Measurements from ENCODE around the gene CNTNAP1. TPM values are rescaled to one million over a fixed set of nuclear protein-coding genes. Genes with fewer than 3 reads are reported as not detected.
A peak's percentile ranks its signal among the peaks of the same experiment; 100 is the strongest.
"Not testable (repeated sequence)": the region's sequence is repeated elsewhere in the genome, so short reads cannot be mapped to it uniquely, and the experiment has no call there.

The CNTNAP1 gene
- total RNA-seq (2014; rRNA removed; shearing (Covaris generic); ENCODE audit: low replicate concordance) = 9.2 and 9.3 TPM in 2 replicates

GRCh38 chr17:42681976-42682721, at the start of gene CNTNAP1:
TSS of gene CNTNAP1 (plus strand) at chr17:42682531. CDS start at chr17:42682830, 299 bp downstream.
- Histone ChIP-seq H3K4me3 (peak within 1 kb of the TSS; percentile 67), H3K36me3 (no peaks in the 10 kb centered on the region), H3K27me3 (no peaks in the 10 kb centered on the region), H3K9me3 (no peaks in the 10 kb centered on the region)
- peak; percentile 87 for DNase-seq

DNA sequence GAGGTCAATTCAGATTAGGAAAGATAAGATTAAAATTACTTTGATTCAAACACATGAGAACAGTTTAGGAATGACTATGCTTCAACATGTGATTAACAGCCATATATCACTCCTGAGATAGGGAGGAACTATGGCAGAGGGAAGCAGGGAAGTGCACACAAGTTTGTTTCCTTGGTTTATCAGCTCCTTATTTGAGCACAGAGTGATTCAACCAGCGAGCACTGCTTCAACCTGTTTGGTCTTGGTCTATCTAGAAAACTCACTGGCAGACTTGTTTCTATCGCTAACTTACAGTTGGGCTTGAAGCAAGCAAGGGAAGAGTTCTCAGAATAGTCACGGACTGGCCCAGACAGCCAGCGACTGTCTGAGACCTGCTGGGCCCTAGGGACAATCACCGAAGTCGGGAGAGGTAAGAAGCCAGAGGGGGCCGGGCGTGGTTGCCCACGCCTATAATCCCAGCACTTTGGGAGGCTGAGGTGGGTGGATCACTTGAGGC, 49.3 kb upstream of the CNTNAP1 start:
- Histone ChIP-seq H3K27me3 (no peaks in the 10 kb centered on the region), H3K36me3 (no peaks in the 10 kb centered on the region), H3K9me3 (no peaks in the 10 kb centered on the region), H3K4me3 (no peak overlapping the region)
- no peak for DNase-seq

GRCh38 chr17:42639525-42640113, 42.7 kb upstream of the CNTNAP1 start:
- H3K4me3 ChIP-seq = no peak overlapping the region
- DNase-seq = no peak
- no peaks in the 10 kb centered on the region for H3K27me3 ChIP-seq
- H3K36me3 ChIP-seq = no peaks in the 10 kb centered on the region
- no peaks in the 10 kb centered on the region for H3K9me3 ChIP-seq

DNA sequence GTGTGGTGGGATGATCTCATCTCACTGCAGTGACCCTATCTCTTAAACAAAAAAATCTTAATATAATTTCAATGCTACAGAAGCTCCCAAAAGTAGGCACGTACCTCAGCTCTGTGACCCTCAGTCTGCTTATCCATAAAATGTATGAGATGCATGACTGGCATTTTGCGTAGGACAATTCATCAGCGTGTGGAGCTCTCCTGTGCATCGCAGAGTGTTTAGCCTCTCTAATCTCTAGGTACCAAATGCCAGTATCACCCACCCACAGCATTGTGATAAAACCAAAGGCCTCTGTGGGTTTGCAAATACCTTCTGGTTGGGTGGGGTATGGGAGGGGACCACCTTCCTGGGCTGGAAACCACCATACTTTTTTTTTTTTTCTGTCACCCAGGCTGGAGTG, 42.2 kb upstream of the CNTNAP1 start:
- no peak for DNase-seq

GRCh38 chr17:42642336-42642735, 40.0 kb upstream of the CNTNAP1 start:
- H3K9me3 ChIP-seq = no peaks in the 10 kb centered on the region
- no peaks in the 10 kb centered on the region for H3K27me3 ChIP-seq
- H3K4me3 ChIP-seq = no peak overlapping the region
- DNase-seq = no peak
- no peaks in the 10 kb centered on the region for H3K36me3 ChIP-seq

More for the DNA sequence above, 42.2 kb upstream of the CNTNAP1 start:
- Histone ChIP-seq H3K27me3 (no peaks in the 10 kb centered on the region), H3K36me3 (no peaks in the 10 kb centered on the region), H3K4me3 (no peak overlapping the region), H3K9me3 (no peaks in the 10 kb centered on the region)

DNA sequence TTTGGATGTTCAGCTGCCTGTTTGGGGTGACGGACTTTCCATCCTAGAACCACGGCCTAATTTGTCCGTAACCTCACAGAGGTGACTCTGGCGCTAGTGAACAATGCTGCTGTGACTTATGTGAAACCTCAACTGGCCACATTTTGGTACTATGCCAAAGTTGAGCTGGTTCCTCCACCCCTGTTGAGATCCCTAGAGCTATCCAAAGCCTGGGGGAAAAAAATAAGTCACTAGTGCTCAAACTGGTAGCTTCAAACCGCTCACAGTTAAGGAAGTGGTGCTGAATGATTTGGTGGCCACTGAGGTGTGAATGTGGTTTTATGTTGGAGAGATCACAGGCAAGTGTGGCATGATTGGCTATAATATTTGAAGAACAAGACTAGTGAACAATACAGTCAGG, 34.6 kb upstream of the CNTNAP1 start:
- H3K27me3 ChIP-seq = no peaks in the 10 kb centered on the region
- DNase-seq = no peak
- no peaks in the 10 kb centered on the region for H3K36me3 ChIP-seq
- no peaks in the 10 kb centered on the region for H3K9me3 ChIP-seq
- H3K4me3 ChIP-seq = no peak overlapping the region

- no peak for DNase-seq
- Histone ChIP-seq H3K4me3 (no peak overlapping the region), H3K27me3 (no peaks in the 10 kb centered on the region), H3K9me3 (no peaks in the 10 kb centered on the region), H3K36me3 (no peaks in the 10 kb centered on the region)
Observed at GRCh38 chr17:42651392-42651791, 30.9 kb upstream of the CNTNAP1 start.

DNA sequence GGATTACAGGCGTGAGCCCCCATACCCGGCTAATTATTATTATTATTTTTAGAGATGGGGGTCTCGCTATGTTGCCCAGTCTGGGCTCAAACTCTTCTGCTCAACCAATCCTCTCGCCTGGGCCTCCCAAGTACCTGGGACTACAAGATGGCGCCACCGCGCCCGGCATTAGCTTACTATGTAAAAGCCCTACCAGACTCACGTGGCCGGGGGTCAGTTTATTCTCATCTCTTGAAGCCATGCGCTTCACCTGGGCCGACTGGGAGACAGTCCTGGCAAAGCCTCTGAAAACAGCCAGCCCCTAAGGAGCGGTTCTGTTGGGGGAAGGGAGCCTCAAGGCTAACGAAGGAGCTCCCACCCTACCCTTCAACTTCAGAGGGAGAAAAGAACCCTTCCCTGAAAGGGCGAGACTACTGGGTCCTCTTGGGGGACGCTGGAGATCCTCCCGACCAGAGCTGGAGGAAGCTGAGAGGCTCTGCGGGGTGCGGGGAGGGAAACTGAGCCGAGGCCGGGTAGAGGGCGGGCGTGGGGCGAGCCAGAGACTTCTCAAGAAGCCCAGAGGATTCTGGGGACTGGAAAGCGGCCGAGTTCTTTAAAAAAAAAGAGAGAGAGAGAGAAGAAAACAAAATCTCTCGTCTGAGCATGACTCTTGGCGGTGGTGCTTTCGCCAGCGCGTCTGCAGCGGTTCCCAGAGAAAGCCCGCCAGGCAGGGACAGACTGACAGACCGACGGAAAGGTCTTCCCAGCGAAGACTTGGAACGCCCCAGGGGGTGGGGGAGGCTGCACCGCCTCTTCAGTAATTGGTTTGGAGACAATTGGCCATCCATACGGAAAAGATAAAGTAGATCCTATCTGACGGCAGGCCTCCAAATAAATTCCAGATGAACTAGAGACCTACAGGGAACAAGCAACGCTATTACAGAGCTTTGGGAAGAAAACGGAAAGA, 28.9 kb upstream of the CNTNAP1 start:
- Histone ChIP-seq H3K4me3 (no peak overlapping the region), H3K36me3 (no peaks in the 10 kb centered on the region), H3K27me3 (no peaks in the 10 kb centered on the region), H3K9me3 (no peaks in the 10 kb centered on the region)
- peak; percentile 44 for DNase-seq

GRCh38 chr17:42655528-42655927, 26.8 kb upstream of the CNTNAP1 start:
- H3K9me3 ChIP-seq = no peaks in the 10 kb centered on the region
- H3K36me3 ChIP-seq = no peaks in the 10 kb centered on the region
- H3K4me3 ChIP-seq = no peak overlapping the region
- DNase-seq = peak; percentile 37
- no peaks in the 10 kb centered on the region for H3K27me3 ChIP-seq

- no peak overlapping the region for H3K4me3 ChIP-seq
- DNase-seq = no peak
- no peaks in the 10 kb centered on the region for H3K27me3 ChIP-seq
- no peaks in the 10 kb centered on the region for H3K9me3 ChIP-seq
- H3K36me3 ChIP-seq = peaks cover 16% of the 10 kb centered on the region
Observed at GRCh38 chr17:42657824-42658588, 24.3 kb upstream of the CNTNAP1 start.

DNA sequence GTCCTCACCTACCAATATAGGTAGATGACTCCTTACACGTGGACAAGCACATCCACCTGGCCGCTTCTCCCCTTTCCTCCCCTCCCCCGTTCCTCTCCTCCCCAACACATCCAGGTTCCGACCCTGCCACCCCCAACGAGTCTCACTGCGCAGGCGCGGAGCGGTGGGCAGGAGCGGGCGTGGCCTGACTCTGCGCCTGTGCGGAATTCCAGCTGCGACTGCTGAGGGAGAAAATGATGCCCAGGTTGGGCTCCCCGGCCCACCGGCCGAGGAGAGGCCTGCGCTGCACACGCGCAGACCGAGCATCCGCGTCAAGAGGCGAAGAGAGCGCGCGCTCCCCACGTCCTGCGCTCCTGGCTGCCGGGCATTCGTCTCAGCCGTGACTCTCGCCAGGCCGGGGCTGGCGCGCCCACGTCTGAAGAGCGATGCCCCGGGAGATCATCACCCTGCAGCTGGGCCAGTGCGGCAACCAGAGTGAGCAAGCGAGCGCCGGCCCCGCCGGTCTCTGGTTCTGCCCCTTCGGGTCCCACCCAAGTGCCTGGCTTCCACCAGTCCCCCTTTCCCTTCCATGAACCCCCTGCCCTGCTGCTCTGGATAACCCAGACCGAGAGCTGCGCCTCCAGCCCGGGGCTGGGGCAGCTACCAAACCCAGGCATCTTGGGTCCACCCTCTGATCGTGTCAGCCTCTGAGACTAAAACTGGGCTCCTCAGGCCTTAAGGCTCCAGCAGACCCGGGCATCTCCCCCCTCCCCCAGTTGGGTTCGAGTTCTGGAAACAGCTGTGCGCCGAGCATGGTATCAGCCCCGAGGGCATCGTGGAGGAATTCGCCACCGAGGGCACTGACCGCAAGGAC, 23.0 kb upstream of the CNTNAP1 start, which contains the start of gene TUBG2:
TUBG2 (plus strand) TSS at position 206 of the 853 bp plus-strand sequence; CDS start at position 426, 220 bp downstream.
- Histone ChIP-seq H3K27me3 (no peaks in the 10 kb centered on the region), H3K36me3 (peaks cover 22% of the 10 kb centered on the region), H3K9me3 (no peaks in the 10 kb centered on the region), H3K4me3 (peak within 1 kb of the TSS; percentile 77)
- DNase-seq = peak; percentile 90

- DNase-seq, H3K9me3 ChIP-seq, H3K27me3 ChIP-seq: not testable (repeated sequence)
- Histone ChIP-seq H3K4me3 (peak overlapping the region; percentile 77), H3K36me3 (peaks cover 24% of the 10 kb centered on the region)
Observed at GRCh38 chr17:42659932-42660274, 22.4 kb upstream of the CNTNAP1 start.

DNA sequence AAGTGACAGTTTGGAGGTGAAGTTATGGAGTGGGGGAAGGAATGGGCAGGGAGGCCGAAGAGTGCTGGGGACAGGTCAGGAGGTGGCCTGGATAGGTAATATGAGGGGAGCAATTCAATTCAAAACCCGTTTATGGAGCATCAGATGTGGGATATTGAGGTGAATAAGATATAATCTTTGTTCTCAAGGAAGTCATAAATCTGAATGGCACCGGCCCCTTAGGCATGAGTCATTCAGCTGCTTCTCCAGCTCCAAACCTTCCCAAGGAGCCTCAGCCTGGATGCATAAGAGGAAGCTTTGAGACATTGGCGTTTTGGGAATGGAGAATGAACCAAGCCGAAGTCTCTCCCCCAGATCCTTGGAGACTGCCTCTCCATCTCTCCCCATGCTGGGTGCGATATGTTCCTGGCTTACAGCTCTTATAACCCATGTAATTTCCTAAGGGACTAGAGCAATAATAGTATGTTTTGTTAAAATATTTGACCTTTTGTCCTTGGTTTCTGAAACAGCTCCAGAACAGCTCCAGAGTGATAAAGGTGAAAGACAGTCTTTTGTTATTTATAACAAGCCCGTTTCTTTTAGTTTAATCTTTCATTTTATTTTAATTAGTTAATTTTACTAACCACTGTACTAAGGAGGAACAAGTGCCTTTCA, 21.5 kb upstream of the CNTNAP1 start:
- Histone ChIP-seq H3K9me3 (no peaks in the 10 kb centered on the region), H3K36me3 (peaks cover 29% of the 10 kb centered on the region), H3K4me3 (no peak overlapping the region), H3K27me3 (no peaks in the 10 kb centered on the region)
- DNase-seq = peak; percentile 70

DNA sequence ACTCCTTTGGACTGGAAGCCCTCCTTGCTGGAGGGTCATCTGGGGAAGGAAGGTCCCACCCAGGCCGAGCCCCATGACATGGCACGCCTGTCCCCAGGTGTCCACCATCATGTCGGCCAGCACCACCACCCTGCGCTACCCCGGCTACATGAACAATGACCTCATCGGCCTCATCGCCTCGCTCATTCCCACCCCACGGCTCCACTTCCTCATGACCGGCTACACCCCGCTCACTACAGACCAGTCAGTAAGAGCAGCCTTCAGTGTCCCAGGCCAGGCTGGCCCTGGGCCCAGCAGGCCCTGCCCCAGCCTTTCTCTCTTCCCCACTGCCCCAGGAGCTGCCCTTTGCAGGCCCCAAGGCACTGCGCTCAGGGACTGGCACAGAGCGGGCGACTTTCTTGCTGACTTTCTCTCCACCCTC, 16.7 kb upstream of the CNTNAP1 start:
- DNase-seq = no peak
- H3K4me3 ChIP-seq = no peak overlapping the region
- no peaks in the 10 kb centered on the region for H3K9me3 ChIP-seq
- H3K27me3 ChIP-seq = no peaks in the 10 kb centered on the region
- H3K36me3 ChIP-seq = peaks cover 65% of the 10 kb centered on the region

GRCh38 chr17:42666126-42666525, 16.2 kb upstream of the CNTNAP1 start:
- DNase-seq, H3K27me3 ChIP-seq, H3K9me3 ChIP-seq, H3K4me3 ChIP-seq: not testable (repeated sequence)
- peaks cover 67% of the 10 kb centered on the region for H3K36me3 ChIP-seq

Measured in MG63 (cell line).